ENCODE results near the gene TYK2.
A peak's percentile ranks its signal among the peaks of the same experiment; 100 is the strongest.
"Not testable (repeated sequence)": the region's sequence is repeated elsewhere in the genome, so short reads cannot be mapped to it uniquely, and the experiment has no call there.

Gene TYK2

DNA sequence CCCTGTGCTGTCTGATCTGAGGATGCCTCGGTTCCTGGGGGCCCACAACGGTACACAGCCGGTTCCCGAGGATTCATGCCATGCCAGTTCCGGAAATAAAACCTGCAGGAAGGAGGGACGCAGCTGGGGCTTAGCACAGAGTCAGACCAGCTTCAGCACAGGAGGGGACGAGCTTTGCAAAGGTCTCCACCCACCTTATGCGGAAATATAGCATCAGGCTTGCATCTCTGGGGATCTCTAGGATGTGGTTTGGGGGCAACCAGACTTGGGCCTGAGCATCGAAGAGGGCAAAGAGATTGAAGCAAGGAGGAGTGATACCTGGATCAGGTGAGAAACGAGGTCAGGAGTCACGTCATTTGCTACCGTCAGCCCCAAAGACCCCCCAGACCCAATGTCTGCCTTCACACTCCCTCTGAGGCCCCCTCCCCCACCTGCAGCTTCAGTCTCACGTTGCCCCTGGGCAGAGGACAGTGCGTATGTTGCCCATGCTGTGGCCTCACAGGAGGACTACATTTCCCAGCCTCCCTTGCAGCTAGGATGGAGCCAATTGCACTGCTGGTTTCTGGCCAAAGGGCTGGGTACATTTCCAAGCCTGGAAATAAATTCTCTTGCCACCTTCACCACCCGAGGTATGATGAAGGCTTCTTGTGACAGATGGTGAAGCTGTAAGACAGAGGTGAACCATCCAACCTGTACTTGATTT, 12.1 kb downstream of the TYK2 start:
- DNase-seq = no peak

GRCh38 chr19:10366950-10367512, 13.3 kb downstream of the TYK2 start:
- DNase-seq = not testable (repeated sequence)

- no peak for DNase-seq
Observed at GRCh38 chr19:10365518-10365917, 14.9 kb downstream of the TYK2 start.

DNA sequence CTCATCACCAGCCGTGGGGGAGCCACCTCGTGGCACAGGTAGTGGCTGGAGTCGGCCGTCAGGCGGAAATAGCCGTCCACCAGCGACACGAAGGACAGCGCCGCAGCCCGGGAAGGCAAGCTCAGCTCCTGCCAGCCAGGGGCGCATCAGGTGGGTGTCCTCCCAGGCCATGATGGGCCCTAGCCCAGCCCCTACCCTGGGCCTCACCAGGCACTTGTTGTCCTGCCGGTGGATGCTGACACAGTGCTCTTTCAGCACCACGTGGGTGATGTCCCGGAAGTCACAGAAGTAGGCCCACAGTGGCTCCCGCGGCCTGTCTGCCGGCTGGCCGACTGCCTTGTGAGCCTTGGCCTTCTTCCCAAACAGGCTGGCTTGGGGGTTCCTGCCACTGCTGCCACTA, 15.7 kb downstream of the TYK2 start:
- DNase-seq = no peak

DNA sequence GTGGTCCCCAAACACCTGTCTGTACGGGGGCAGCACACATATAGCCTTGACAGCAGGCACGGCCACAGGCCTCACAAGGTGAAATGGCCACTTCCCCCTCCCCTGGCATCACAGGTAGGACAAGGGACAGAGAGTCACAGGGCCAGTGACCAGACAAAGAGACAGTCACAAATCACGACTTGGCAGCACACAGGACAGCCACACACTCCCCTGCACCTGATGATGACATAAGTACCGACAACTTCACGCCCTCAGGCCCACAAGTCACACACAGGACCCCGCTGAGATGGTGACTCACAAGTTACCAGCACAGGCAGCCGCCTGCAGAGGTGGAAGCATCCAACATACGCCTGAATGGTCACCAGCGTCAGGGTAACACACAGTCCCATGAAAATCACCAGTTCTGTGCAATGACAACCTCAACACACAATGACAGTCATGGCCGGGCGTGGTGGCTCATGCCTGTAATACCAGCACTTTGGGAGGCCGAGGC, 16.5 kb downstream of the TYK2 start:
- no peak for DNase-seq

- no peak for DNase-seq
Observed at GRCh38 chr19:10362259-10362658, 18.1 kb downstream of the TYK2 start.

GRCh38 chr19:10361569-10362011, 18.8 kb downstream of the TYK2 start:
- no peak for DNase-seq

- DNase-seq = no peak
Observed at GRCh38 chr19:10356431-10356830, 23.9 kb downstream of the TYK2 start.

GRCh38 chr19:10353793-10354391, 26.5 kb downstream of the TYK2 start:
- DNase-seq = no peak

DNA sequence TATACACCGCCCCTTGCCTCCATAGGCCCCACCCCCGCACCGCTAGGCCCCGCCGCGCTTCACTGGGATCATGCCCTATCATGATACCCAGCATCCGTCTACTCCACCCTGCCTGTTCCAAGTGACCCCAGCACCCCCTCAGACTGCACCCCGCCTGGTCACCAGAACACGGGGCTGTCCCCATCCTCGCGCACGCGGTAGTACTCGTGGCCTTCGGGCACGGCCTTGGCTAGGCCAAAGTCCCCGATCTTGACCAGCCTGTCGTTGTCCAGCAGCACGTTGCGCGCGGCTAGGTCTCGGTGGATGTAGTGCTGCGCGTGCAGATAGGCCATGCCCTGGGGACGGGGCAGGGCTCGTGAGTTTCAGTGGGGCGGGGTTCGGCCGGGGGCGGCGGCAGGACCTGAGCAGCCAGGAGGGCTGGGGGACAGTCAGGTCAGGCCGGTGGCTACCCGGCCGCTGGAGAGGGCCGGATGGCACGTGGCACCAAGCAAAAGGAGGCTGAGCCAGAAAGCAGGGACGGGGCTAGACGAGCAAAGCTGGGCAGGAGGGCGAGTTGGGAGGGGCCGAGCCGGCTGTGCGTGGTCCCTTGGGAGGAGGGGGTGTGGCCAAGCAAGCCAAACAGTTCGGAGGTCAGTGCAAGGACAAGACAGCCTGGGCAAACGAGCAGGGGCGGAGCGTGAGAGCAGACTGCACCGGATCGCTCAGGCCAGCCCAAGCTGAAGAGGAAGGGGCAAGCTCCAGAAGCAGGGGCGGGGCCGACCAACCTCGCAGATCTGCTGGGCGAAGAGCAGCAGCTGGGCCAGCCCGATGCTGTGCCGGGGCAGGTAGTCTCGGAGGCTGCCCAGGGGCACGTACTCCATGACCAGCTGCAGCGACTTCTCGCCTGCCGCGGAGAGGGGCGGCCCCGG, 27.4 kb downstream of the TYK2 start:
- DNase-seq = no peak

- no peak for DNase-seq
Observed at GRCh38 chr19:10346509-10346908, 33.9 kb downstream of the TYK2 start.

DNA sequence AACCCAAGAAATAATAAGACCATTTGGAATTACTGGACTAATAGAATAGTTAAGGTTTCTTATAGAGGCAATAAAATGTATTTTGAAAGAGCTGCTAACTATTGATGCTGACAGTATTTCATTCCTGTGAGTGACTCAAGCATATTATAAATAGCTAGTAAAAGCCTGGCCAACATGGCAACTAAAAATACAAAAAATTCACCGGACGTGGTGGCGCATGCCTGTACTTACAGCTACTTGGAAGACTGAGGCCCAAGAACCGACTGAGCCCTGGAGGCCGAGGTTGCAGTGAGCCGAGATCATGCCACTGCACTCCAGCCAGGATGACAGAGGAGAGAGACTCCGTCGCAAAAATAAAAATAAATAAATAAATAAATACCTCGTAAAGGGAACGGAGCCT, 35.6 kb downstream of the TYK2 start:
- DNase-seq = no peak

- no peak for DNase-seq
Observed at GRCh38 chr19:10343495-10343894, 36.9 kb downstream of the TYK2 start.

DNA sequence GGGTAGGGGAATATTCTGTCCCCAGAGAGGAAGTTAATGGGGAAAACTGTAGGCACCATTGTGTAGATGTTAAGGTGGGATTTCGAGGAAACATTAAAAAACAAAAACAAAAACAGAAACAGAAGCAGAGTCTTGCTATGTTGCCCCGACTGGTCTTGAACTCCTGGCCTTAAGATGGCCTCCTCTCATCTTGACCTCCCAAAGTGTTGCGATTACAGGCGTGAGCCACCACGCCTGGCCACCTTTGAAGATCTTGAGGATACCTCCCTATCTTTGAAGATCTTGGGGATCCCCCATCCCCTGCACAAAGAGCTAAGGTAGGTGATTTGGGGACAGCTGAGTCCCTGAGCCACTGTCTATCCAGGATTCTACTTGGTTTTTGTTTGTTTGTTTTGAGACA, 40.4 kb downstream of the TYK2 start:
- no peak for DNase-seq

GRCh38 chr19:10339380-10339960, 40.9 kb downstream of the TYK2 start, which contains the start of gene ICAM3:
ICAM3 (minus strand) TSS chr19:10339624; CDS start chr19:10339614, 10 bp downstream.
- DNase-seq = peak; percentile 64

- DNase-seq = no peak
Observed at GRCh38 chr19:10338940-10339339, 41.4 kb downstream of the TYK2 start.

DNA sequence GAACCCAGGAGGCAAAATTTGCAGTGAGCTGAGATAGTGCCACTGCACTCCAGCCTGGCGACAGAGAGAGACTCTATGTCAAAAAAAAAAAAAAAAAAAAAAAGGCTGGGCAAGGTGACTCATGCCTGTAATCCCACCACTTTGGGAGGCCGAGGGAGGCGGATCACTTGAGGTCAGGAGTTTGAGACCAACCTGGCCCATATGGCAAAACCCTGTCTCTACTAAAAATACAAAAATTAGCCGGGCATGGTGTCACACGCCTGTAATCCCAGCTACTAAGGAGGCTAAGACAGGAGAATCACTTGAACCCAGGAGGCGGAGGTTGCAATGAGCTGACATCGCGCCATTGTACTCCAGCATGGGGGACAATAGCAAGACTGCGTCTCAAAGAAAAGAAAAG, 43.6 kb downstream of the TYK2 start:
- not testable (repeated sequence) for DNase-seq

DNA sequence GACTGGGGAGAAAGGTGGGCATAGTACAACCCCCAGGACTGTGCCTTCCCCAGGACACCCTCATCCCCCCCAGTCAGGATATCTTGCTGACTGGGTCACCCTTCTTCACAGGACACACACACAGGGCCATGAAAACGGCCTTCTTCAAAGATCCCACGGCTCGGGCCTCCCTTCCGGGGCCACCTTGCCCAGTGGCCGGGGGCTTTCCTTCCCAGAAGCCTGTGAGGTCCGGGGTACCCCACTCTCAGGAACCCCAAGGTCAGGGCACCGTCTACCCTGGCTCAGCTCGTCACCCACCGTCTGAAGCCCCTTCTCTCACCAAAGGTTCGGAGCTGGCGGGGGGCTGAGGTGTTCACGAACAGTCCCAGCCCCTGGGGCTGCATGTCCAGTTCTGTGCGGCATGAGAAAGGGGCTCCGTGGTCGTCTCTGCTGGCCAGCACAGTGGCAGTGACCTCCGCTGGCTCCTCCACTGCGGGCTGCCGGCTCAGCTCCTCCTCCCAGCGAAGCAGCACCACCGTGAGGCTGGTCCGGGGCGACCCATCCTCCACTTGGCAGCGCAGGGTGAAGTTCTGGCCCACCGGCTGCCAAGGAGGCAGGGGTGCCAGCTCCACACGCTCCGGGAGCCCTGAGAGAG, 44.9 kb downstream of the TYK2 start:
- DNase-seq = no peak

- DNase-seq = no peak
Observed at GRCh38 chr19:10334588-10335351, 45.6 kb downstream of the TYK2 start.

DNA sequence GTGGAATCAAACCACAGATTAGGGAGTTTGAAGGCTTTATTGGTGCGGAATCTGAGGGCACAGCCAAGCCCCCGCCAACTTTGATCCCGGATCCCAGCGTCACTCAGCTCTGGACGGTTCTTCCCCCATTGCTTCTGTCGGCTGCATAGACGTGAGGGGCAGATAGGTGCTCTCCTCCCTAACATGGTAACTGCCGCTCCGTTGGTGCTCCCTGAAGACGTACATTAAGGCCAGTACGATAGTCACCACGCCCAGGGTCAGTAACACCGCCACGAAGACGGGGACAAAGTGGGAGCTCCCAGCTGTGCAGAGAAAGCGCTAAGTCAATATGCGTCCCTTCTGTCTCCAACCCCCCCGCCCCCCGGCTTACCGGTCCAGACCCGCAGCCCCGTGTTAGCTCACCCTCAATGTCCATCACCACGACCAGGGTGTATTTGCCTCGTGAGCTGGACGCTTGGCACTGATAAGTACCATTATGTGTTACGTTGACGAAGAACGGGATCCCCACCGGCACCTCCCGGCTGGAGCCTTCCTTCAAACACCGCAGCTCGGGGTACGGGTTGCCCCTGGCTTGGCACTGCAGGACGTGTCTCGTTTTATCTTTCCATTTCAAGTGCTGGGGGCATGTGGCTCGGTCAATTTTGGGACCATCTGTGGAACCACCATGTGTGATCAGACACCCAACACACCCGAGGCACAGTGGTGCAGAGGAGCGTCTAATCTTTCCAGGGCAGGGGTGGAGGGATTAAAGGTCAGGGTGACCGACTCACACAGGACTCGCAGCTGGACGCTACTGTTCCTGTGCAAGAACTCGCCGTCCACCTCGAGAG, 46.4 kb downstream of the TYK2 start:
- no peak for DNase-seq
